HG02642 (cell line): ENCODE data around the gene SLC1A6.
"Not testable (repeated sequence)": the region's sequence is repeated elsewhere in the genome, so short reads cannot be mapped to it uniquely, and the experiment has no call there.

Experiments used
- ATAC-seq: cut with Tn5 transposase; IDR thresholded peaks from one replicate; pipeline ENCODE4 v1.9.1; 2021; ENCODE audit warnings: mild to moderate bottlenecking; ENCODE audit not compliant: unreplicated experiment, poor library complexity

SLC1A6 gene

GRCh38 chr19:14961956-14962685 lies 17.5 kb downstream of the SLC1A6 start:
- no peak for ATAC-seq

- no peak for ATAC-seq
Observed at GRCh38 chr19:14959263-14959662, 20.4 kb downstream of the SLC1A6 start.

GRCh38 chr19:14957464-14957863 lies 22.2 kb downstream of the SLC1A6 start:
- no peak for ATAC-seq

- ATAC-seq: no peak
Observed at GRCh38 chr19:14954071-14954655, 25.5 kb downstream of the SLC1A6 start.

GRCh38 chr19:14952767-14953166 lies 26.9 kb downstream of the SLC1A6 start:
- no peak for ATAC-seq

GRCh38 chr19:14950421-14950820 lies 29.2 kb downstream of the SLC1A6 start:
- ATAC-seq: no peak

GRCh38 chr19:14949876-14950275 lies 29.8 kb downstream of the SLC1A6 start:
- no peak for ATAC-seq

GRCh38 chr19:14949413-14949812 lies 30.3 kb downstream of the SLC1A6 start:
- not testable (repeated sequence) for ATAC-seq

- no peak for ATAC-seq
Observed at GRCh38 chr19:14944456-14944855, 35.2 kb downstream of the SLC1A6 start.

- no peak for ATAC-seq
Observed at GRCh38 chr19:14943601-14944000, 36.1 kb downstream of the SLC1A6 start.

- ATAC-seq: no peak
Observed at GRCh38 chr19:14941189-14941588, 38.5 kb downstream of the SLC1A6 start, which contains the start of gene OR7C2. OR7C2 (plus strand) TSS chr19:14941489; CDS start chr19:14941489, 0 bp downstream.

GRCh38 chr19:14940266-14940665 lies 39.4 kb downstream of the SLC1A6 start:
- ATAC-seq: no peak

GRCh38 chr19:14933506-14933905 lies 46.2 kb downstream of the SLC1A6 start:
- ATAC-seq: no peak

- ATAC-seq: no peak
Observed at GRCh38 chr19:14916848-14917247, 62.8 kb downstream of the SLC1A6 start.

- no peak for ATAC-seq
Observed at GRCh38 chr19:14915116-14915515, 64.5 kb downstream of the SLC1A6 start.

GRCh38 chr19:14906711-14907110 lies 73.0 kb downstream of the SLC1A6 start:
- no peak for ATAC-seq

- no peak for ATAC-seq
Observed at GRCh38 chr19:14901675-14902260, 77.9 kb downstream of the SLC1A6 start.
